GM19240 (cell line): Measurements from ENCODE around the gene AUP1.
"Not testable (repeated sequence)": the region's sequence is repeated elsewhere in the genome, so short reads cannot be mapped to it uniquely, and the experiment has no call there.

ENCODE experiments used
- DNase-seq: peaks from one replicate; pipeline ENCODE4 v3.0.0; 2011; ENCODE audit warnings: low spot score; ENCODE audit not compliant: insufficient read length

The AUP1 gene, protein sequence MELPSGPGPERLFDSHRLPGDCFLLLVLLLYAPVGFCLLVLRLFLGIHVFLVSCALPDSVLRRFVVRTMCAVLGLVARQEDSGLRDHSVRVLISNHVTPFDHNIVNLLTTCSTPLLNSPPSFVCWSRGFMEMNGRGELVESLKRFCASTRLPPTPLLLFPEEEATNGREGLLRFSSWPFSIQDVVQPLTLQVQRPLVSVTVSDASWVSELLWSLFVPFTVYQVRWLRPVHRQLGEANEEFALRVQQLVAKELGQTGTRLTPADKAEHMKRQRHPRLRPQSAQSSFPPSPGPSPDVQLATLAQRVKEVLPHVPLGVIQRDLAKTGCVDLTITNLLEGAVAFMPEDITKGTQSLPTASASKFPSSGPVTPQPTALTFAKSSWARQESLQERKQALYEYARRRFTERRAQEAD

GRCh38 chr2:74529357-74530238, at the start of gene AUP1, which contains the start of gene HTRA2:
TSS of gene AUP1 (minus strand) at chr2:74529706. CDS start at chr2:74529629, 77 bp downstream.
TSS of gene HTRA2 (plus strand) at chr2:74529933. CDS start at chr2:74530007, 74 bp downstream.
- DNase-seq = peak; percentile 96

DNA sequence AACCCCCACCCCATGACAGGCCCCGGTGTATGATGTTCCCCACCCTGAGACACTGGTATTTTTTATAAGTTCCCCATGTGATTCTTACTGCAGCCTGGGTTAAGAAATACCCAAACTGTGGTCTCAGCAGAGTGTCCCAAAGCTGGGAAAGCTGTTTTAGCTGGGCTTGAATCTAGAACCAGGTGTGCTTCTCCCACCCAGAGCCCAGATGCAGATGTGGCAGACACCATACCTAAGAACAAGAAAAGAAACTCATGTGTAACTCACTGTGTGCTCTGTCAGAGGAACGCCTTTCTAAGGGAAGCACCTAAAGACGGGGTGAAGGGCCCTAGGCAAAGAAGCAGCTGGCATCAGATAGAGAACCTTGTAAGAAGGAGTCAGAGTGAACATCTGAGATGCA, 48.9 kb upstream of the AUP1 start:
- no peak for DNase-seq

DNA sequence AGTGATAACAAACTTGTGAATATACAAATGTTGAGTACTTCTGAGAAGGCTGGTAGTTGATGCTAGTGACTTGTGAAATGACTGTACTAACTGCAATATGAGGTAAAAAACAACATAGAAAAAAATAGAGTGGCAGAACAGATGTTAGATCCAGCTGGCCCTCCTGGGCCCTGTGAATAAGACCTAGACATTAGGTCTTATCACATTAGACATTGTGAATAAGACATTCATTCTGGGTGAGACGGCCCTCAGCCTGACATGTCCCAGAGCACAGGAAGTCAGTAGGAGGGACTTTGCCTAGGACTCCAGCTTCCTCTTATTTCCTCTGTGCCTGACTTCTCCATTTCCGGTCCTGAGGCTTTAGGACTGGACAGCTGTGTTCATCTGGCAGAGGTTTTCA, 47.9 kb upstream of the AUP1 start:
- DNase-seq = no peak

DNA sequence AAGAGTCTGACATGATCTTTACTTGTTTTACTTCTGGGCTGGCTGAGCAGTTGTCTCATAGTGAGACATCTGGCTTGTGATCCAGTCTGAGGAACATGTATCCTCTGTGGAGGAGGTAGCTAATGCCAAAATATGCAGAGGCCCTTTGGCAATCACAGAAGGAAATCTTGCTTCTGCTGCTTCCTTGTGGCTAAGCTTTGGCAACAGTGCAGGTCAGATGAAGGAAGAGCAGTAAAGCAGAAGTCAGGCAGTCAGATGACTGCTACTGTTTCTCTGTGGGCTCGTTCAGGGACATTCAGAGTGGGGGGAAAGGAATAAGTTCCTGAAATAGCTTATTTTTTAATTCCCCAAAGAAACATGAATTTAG, 47.3 kb upstream of the AUP1 start:
- DNase-seq = no peak

GRCh38 chr2:74576211-74576862, 46.8 kb upstream of the AUP1 start:
- DNase-seq = no peak

DNA sequence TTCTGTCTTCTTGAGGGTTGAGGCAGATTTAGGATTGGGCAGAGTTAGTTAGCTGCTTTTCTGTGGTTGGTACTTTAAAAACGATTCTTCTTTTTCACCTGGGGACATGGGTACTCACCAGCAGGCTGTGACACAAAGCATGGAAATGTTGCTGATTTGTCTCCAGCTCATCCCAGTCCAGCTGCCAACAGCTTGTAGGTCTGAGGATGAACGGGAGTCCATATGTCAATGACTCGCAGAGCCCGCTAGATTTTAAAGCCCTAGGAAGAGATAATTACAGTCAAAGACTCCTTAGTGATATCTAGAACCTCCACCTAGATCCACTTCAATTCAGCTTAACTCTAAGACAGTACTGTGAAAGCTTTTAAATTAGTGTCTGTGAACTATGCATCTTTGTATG, 45.8 kb upstream of the AUP1 start:
- no peak for DNase-seq

GRCh38 chr2:74573747-74574562, 44.4 kb upstream of the AUP1 start:
- DNase-seq = no peak

- no peak for DNase-seq
Observed at GRCh38 chr2:74572178-74572925, 42.8 kb upstream of the AUP1 start.

DNA sequence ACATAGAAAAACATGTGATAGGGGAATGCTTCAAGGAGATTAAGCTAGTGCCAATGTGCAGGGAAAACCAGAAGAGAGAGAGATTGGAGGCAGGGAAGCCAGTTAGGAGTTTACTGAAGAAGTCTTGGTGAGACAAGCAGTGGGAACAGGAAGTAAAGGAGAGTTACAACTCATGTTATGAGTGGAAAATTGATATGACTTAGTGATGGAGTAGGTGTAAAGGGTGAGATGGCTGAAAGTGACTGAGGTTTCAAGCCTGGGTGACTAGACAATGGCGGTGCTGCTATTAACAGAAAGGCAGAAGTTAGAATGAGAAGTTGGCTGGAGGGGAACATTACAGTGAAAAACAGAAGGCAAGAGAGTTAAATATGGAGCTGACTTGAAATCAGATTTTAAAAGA, 41.6 kb upstream of the AUP1 start:
- no peak for DNase-seq

DNA sequence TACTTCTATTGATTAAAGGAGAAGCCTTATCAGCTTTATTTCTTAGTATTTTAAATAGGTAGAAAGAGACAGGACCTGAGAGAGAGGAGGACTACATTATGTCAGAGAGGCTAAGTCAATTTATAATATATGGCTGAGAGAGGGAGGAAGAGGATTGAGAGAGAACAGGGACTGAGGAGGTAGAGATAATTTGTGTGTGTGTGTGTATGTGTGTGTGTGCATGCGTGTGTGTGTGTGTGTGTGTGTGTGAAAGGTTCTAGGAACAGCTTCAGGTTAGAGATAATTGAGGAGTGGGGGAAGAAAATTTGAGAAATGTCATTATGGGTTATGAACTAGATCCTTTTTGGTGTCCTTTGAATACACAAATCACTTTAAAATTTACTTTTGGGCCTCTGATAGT, 40.2 kb upstream of the AUP1 start:
- no peak for DNase-seq

DNA sequence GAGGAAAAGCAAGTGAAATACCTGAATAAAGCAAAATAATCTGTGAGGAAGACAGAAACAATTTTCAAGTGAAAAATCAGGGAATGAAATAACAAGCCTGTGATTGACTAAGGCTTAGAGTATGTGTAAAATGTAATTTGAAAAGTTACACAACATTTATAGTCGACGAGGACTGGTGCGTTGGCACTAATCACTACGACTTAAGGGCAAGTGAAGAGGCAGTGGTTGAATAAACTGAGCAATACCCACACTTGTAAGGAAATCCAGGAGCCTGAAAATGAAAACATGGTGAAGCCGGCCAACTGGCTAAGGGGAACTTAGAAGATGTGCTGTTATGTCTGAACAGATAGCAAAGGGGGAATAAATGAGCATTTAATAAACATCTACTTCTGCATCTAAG, 38.4 kb upstream of the AUP1 start:
- no peak for DNase-seq

DNA sequence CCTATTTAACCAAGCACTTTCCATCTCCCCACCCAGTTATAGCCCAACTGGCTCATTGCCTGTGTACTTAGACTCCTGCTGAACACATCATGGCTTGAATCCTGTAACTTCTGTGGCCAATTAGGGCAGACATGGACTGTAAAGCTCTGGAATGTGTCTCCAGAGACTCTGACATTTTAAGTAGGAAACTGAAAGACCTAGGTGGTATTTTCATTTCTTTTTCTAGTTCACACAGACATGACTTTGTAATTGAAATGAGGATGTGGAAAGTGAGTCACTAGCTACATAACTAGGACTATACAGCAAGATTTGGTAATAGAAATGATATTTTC, 37.2 kb upstream of the AUP1 start:
- DNase-seq = no peak

DNA sequence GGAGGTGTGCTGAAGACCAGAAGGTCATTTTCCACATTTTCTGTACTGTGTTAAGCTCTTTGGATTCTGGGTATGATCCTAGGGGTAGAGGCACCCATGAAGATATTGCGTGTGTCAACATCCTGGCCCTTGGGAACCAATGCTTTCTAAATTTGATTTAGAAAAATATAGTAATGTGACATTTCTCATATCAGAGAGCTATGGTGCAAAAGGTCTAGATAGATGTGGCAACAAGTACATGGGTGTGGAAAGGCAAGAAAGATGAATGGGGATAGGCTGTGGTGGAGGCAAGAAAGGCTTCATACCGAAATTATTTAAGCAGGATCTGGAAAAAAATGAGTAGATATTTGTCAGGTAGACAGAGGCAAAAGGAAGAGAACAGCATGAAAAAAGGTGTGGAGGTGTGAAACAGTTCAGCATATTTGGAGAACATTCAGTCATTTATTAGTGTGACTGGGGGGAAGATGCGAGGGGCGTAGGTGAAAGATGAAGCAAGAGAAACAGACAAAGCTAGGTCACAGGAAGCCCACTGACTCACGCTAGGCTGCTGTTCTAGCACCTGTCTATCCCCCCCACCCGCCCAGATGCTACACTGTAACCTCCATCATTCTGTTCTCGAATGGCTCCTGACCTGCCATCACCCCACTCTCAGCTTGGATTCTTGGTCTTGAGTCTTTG, 36.7 kb upstream of the AUP1 start:
- DNase-seq = no peak

- no peak for DNase-seq
Observed at GRCh38 chr2:74564222-74564621, 34.7 kb upstream of the AUP1 start.

DNA sequence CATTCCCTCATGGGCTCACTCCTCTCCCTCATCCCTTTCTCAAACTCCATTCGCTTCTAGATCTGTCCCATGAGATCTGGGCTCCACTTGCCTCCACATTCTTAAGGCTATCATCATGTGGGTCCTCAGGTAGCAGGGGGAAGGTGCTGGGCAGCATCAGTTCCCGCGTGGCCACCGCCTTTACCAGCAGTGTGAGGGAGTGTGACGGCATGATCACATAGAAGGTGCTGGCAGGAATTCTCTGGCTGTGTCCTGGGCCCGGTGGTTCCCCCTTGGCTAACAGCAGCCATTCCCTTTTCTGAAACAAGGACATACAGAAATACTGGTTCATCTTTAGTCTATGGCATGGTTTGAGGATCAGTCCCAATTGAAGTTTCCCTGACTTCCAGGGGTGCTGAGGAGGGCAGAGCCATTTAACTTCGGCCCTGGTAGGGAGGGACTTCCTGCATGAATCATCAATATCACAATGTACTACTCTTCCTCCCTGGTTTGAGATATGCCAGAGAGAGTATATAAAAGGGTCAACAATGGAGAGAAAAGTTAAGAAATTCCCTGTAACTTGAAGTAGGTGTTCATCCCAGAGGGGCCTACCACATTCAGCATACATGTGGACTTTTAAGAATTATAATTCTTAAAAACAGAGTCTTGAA, 32.7 kb upstream of the AUP1 start:
- DNase-seq = no peak

DNA sequence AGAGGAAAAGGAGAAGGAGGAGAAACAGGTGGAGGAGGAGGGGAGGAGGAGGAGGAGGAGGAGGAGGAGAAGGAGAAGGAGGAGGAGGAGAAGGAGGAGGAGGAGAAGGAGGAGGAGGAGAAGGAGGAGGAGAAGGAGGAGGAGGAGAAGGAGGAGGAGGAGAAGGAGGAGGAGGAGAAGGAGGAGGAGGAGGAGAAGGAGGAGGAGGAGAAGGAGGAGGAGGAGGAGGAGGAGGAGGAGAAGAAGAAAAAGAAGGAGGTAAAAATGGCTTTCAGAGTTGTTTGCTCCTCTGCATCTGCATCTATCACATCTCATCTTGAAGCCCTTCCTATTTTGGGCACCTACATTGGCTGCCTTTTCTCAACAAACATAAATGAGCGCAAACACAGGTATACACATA, 31.5 kb upstream of the AUP1 start:
- not testable (repeated sequence) for DNase-seq

GRCh38 chr2:74560591-74560990, 31.1 kb upstream of the AUP1 start:
- DNase-seq = no peak

DNA sequence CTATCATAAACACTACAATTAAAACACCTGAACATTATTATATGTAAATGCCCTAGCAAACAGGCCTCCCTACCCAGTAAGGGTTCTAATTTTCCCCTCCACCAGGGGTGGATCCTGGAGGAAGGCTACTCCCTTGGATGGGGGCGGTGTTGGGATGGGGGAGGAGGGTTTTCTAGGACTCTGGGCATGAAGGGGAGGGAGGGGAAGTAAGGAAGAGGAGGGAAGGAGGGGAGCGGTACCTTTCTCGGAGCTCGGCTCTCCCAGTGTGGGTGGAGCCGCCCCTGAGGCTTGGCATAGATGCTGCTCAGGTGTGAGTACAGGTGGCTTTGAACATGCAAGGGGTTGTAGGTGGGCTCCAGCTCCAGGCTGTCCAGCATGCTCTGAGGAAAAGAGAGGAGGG, 30.4 kb upstream of the AUP1 start:
- DNase-seq = no peak
